IPS-18a (cell line): ENCODE measurements around the gene PPM1F.
"Not testable (repeated sequence)": the region's sequence is repeated elsewhere in the genome, so short reads cannot be mapped to it uniquely, and the experiment has no call there.

Source experiments
- H3K27ac ChIP-seq: one replicate; pipeline ENCODE4 v1.5.1; 2013; ENCODE audit warnings: low read length
- H3K27me3 ChIP-seq: one replicate; pipeline ENCODE4 v1.6.1; 2013; ENCODE audit warnings: mild to moderate bottlenecking, low read length; ENCODE audit not compliant: control insufficient read depth, insufficient read depth
- H3K36me3 ChIP-seq: one replicate; pipeline ENCODE4 v1.6.1; 2013; ENCODE audit warnings: low read depth, low read length; ENCODE audit not compliant: control insufficient read depth
- H3K4me1 ChIP-seq: one replicate; pipeline ENCODE4 v1.6.1; 2013; ENCODE audit warnings: low read depth, low read length; ENCODE audit not compliant: control insufficient read depth
- H3K4me3 ChIP-seq: one replicate; pipeline ENCODE4 v1.5.1; 2013; ENCODE audit warnings: low read length
- H3K9ac ChIP-seq: one replicate; pipeline ENCODE4 v1.6.1; 2013; ENCODE audit warnings: mild to moderate bottlenecking, low read length, moderate library complexity
- H3K9me3 ChIP-seq: one replicate; pipeline ENCODE4 v1.6.1; 2013; ENCODE audit warnings: low read depth, low read length; ENCODE audit not compliant: control insufficient read depth

Gene PPM1F

GRCh38 chr22:21943571-21944448 is 8.8 kb downstream of the PPM1F start:
- no peaks in the 10 kb centered on the region for H3K9me3 ChIP-seq
- H3K27ac ChIP-seq: no peak overlapping the region
- no peaks in the 10 kb centered on the region for H3K27me3 ChIP-seq
- peaks cover 8% of the 10 kb centered on the region for H3K4me1 ChIP-seq
- peaks cover 3% of the 10 kb centered on the region for H3K36me3 ChIP-seq
- H3K9ac ChIP-seq: no peak overlapping the region
- no peak overlapping the region for H3K4me3 ChIP-seq

GRCh38 chr22:21942407-21943343 is 10.0 kb downstream of the PPM1F start:
- no peak overlapping the region for H3K4me3 ChIP-seq
- no peak overlapping the region for H3K27ac ChIP-seq
- peaks cover 3% of the 10 kb centered on the region for H3K36me3 ChIP-seq
- H3K9ac ChIP-seq: no peak overlapping the region
- no peaks in the 10 kb centered on the region for H3K9me3 ChIP-seq
- H3K4me1 ChIP-seq: peaks cover 10% of the 10 kb centered on the region
- H3K27me3 ChIP-seq: no peaks in the 10 kb centered on the region

- no peak overlapping the region for H3K9ac ChIP-seq
- H3K4me3 ChIP-seq: no peak overlapping the region
- H3K36me3 ChIP-seq: peaks cover 3% of the 10 kb centered on the region
- H3K9me3 ChIP-seq: no peaks in the 10 kb centered on the region
- H3K27ac ChIP-seq: no peak overlapping the region
- H3K27me3 ChIP-seq: no peaks in the 10 kb centered on the region
- peaks cover 5% of the 10 kb centered on the region for H3K4me1 ChIP-seq
Observed at GRCh38 chr22:21941921-21942320, 10.7 kb downstream of the PPM1F start.

GRCh38 chr22:21940521-21940920 is 12.1 kb downstream of the PPM1F start:
- H3K36me3 ChIP-seq: peaks cover 3% of the 10 kb centered on the region
- no peaks in the 10 kb centered on the region for H3K27me3 ChIP-seq
- no peak overlapping the region for H3K4me3 ChIP-seq
- no peak overlapping the region for H3K27ac ChIP-seq
- no peaks in the 10 kb centered on the region for H3K9me3 ChIP-seq
- H3K4me1 ChIP-seq: peaks cover 3% of the 10 kb centered on the region
- H3K9ac ChIP-seq: no peak overlapping the region

GRCh38 chr22:21939935-21940334 is 12.7 kb downstream of the PPM1F start:
- not testable (repeated sequence) for H3K36me3 ChIP-seq, H3K4me1 ChIP-seq, H3K9me3 ChIP-seq, H3K9ac ChIP-seq, H3K27ac ChIP-seq, H3K27me3 ChIP-seq, H3K4me3 ChIP-seq

- no peak overlapping the region for H3K9ac ChIP-seq
- H3K27ac ChIP-seq: no peak overlapping the region
- no peaks in the 10 kb centered on the region for H3K36me3 ChIP-seq
- H3K4me1 ChIP-seq: peaks cover 3% of the 10 kb centered on the region
- H3K4me3 ChIP-seq: no peak overlapping the region
- H3K9me3 ChIP-seq: no peaks in the 10 kb centered on the region
- no peaks in the 10 kb centered on the region for H3K27me3 ChIP-seq
Observed at GRCh38 chr22:21939461-21939913, 13.2 kb downstream of the PPM1F start.

- H3K27me3 ChIP-seq: no peaks in the 10 kb centered on the region
- H3K9ac ChIP-seq: no peak overlapping the region
- H3K36me3 ChIP-seq: no peaks in the 10 kb centered on the region
- H3K9me3 ChIP-seq: no peaks in the 10 kb centered on the region
- no peak overlapping the region for H3K27ac ChIP-seq
- peak overlapping the region; percentile 74 for H3K4me3 ChIP-seq
- peaks cover 3% of the 10 kb centered on the region for H3K4me1 ChIP-seq
Observed at GRCh38 chr22:21938906-21939305, 13.7 kb downstream of the PPM1F start.

- H3K4me3 ChIP-seq: peak overlapping the region; percentile 74
- H3K36me3 ChIP-seq: no peaks in the 10 kb centered on the region
- peak overlapping the region; percentile 82 for H3K9ac ChIP-seq
- no peak overlapping the region for H3K27ac ChIP-seq
- peaks cover 3% of the 10 kb centered on the region for H3K4me1 ChIP-seq
- no peaks in the 10 kb centered on the region for H3K9me3 ChIP-seq
- no peaks in the 10 kb centered on the region for H3K27me3 ChIP-seq
Observed at GRCh38 chr22:21938071-21938822, 14.4 kb downstream of the PPM1F start.

GRCh38 chr22:21937821-21938070 is 14.9 kb downstream of the PPM1F start:
- Histone ChIP-seq H3K4me1 (peaks cover 3% of the 10 kb centered on the region), H3K36me3 (no peaks in the 10 kb centered on the region), H3K27ac (no peak overlapping the region), H3K9ac (no peak overlapping the region), H3K9me3 (no peaks in the 10 kb centered on the region), H3K4me3 (peak overlapping the region; percentile 74), H3K27me3 (no peaks in the 10 kb centered on the region)

- no peaks in the 10 kb centered on the region for H3K36me3 ChIP-seq
- no peak overlapping the region for H3K27ac ChIP-seq
- H3K27me3 ChIP-seq: no peaks in the 10 kb centered on the region
- no peak overlapping the region for H3K9ac ChIP-seq
- H3K4me3 ChIP-seq: no peak overlapping the region
- H3K4me1 ChIP-seq: peaks cover 3% of the 10 kb centered on the region
- H3K9me3 ChIP-seq: no peaks in the 10 kb centered on the region
Observed at GRCh38 chr22:21937041-21937820, 15.4 kb downstream of the PPM1F start.
